Measurements from ENCODE around the gene PIBF1. TPM values are rescaled to one million over a fixed set of nuclear protein-coding genes. Genes with fewer than 3 reads are reported as not detected.
A peak's percentile ranks its signal among the peaks of the same experiment; 100 is the strongest.
"Not testable (repeated sequence)": the region's sequence is repeated elsewhere in the genome, so short reads cannot be mapped to it uniquely, and the experiment has no call there.

The PIBF1 gene
- total and polyA plus RNA-seq, 5 donors from 2014 or later, result 13.6 to 34.1 (median 19.8) TPM

- Mint-ChIP-seq H3K27me3 (peaks cover 5% of the 10 kb centered on the region), H3K9me3 (no peaks in the 10 kb centered on the region), H3K4me1 (no peaks in the 10 kb centered on the region), H3K4me3 (no peak overlapping the region), H3K27ac (no peak overlapping the region), H3K36me3 (no peaks in the 10 kb centered on the region)
- Histone ChIP-seq H3K4me1 (ENCODE audit: control insufficient read depth, insufficient read depth, low read length, poor library complexity, severe bottlenecking) (no peaks in the 10 kb centered on the region), H3K27ac (ENCODE audit: insufficient read depth, low read length, poor library complexity, severe bottlenecking) (no peak overlapping the region), H3K9me3 (ENCODE audit: control insufficient read depth in 2 of 2, low read length in 2 of 2) (no peaks in the 10 kb centered on the region), H3K27me3 (ENCODE audit: control insufficient read depth, insufficient read depth, low read length) (no peaks in the 10 kb centered on the region), H3K4me3 (ENCODE audit: low read depth, low read length) (no peak overlapping the region), H3K36me3 (ENCODE audit: control insufficient read depth, insufficient read depth, low read length) (no peaks in the 10 kb centered on the region)
- ATAC-seq (ENCODE audit: low read depth in 2 of 2), result no peak
- no peak for DNase-seq
These were observed 259.1 kb downstream of the PIBF1 start for GRCh38 chr13:73040968-73041596.

GRCh38 chr13:73045031-73045430, 263.1 kb downstream of the PIBF1 start:
- Histone ChIP-seq H3K9me3 (ENCODE audit: control insufficient read depth in 2 of 2, low read length in 2 of 2) (no peaks in the 10 kb centered on the region), H3K36me3 (ENCODE audit: control insufficient read depth, insufficient read depth, low read length) (no peaks in the 10 kb centered on the region), H3K4me1 (ENCODE audit: control insufficient read depth, insufficient read depth, low read length, poor library complexity, severe bottlenecking) (no peaks in the 10 kb centered on the region), H3K4me3 (ENCODE audit: low read depth, low read length) (no peak overlapping the region), H3K27ac (ENCODE audit: insufficient read depth, low read length, poor library complexity, severe bottlenecking) (no peak overlapping the region), H3K27me3 (ENCODE audit: control insufficient read depth, insufficient read depth, low read length) (no peaks in the 10 kb centered on the region)
- DNase-seq (no peak), ATAC-seq (ENCODE audit: low read depth in 2 of 2) (no peak)
- Mint-ChIP-seq H3K4me1 (no peaks in the 10 kb centered on the region), H3K9me3 (no peaks in the 10 kb centered on the region), H3K4me3 (no peak overlapping the region), H3K36me3 (no peaks in the 10 kb centered on the region), H3K27me3 (peaks cover 11% of the 10 kb centered on the region), H3K27ac (no peak overlapping the region)

- not testable (repeated sequence) for DNase-seq; H3K4me3 Mint-ChIP-seq; H3K4me1 Mint-ChIP-seq; H3K9me3 Mint-ChIP-seq; H3K36me3 Mint-ChIP-seq; H3K27ac ChIP-seq (ENCODE audit: insufficient read depth, low read length, poor library complexity, severe bottlenecking); H3K36me3 ChIP-seq (ENCODE audit: control insufficient read depth, insufficient read depth, low read length); H3K4me3 ChIP-seq (ENCODE audit: low read depth, low read length); H3K9me3 ChIP-seq (ENCODE audit: control insufficient read depth in 2 of 2, low read length in 2 of 2); H3K27ac Mint-ChIP-seq; ATAC-seq (ENCODE audit: low read depth in 2 of 2); H3K4me1 ChIP-seq (ENCODE audit: control insufficient read depth, insufficient read depth, low read length, poor library complexity, severe bottlenecking); H3K27me3 ChIP-seq (ENCODE audit: control insufficient read depth, insufficient read depth, low read length)
- H3K27me3 Mint-ChIP-seq, result peaks cover 20% of the 10 kb centered on the region
These were observed 266.7 kb downstream of the PIBF1 start for GRCh38 chr13:73048615-73049014.

GRCh38 chr13:73054712-73055111, 272.8 kb downstream of the PIBF1 start:
- ATAC-seq (ENCODE audit: low read depth in 2 of 2), result no peak
- Histone ChIP-seq H3K9me3 (ENCODE audit: control insufficient read depth in 2 of 2, low read length in 2 of 2) (no peaks in the 10 kb centered on the region), H3K27ac (ENCODE audit: insufficient read depth, low read length, poor library complexity, severe bottlenecking) (no peak overlapping the region), H3K27me3 (ENCODE audit: control insufficient read depth, insufficient read depth, low read length) (peaks cover 28% of the 10 kb centered on the region), H3K36me3 (ENCODE audit: control insufficient read depth, insufficient read depth, low read length) (no peaks in the 10 kb centered on the region), H3K4me3 (ENCODE audit: low read depth, low read length) (no peak overlapping the region), H3K4me1 (ENCODE audit: control insufficient read depth, insufficient read depth, low read length, poor library complexity, severe bottlenecking) (peaks cover 10% of the 10 kb centered on the region)
- no peaks in the 10 kb centered on the region for H3K36me3 Mint-ChIP-seq
- no peak for DNase-seq
- no peak overlapping the region for H3K27ac Mint-ChIP-seq
- peaks cover 5 to 15% (median 9%) of the 10 kb centered on the region in 4 donors for H3K4me1 Mint-ChIP-seq
- peaks cover 0 to 2% (median 0%) of the 10 kb centered on the region in 7 donors for H3K9me3 Mint-ChIP-seq
- H3K4me3 Mint-ChIP-seq, result no peak overlapping the region
- peaks cover 55% of the 10 kb centered on the region for H3K27me3 Mint-ChIP-seq

- H3K9me3 Mint-ChIP-seq, result peaks cover 0 to 2% (median 0%) of the 10 kb centered on the region in 7 donors
- Histone ChIP-seq H3K27me3 (ENCODE audit: control insufficient read depth, insufficient read depth, low read length) (peaks cover 32% of the 10 kb centered on the region), H3K9me3 (ENCODE audit: control insufficient read depth in 2 of 2, low read length in 2 of 2) (no peaks in the 10 kb centered on the region), H3K4me1 (ENCODE audit: control insufficient read depth, insufficient read depth, low read length, poor library complexity, severe bottlenecking) (peaks cover 14% of the 10 kb centered on the region), H3K36me3 (ENCODE audit: control insufficient read depth, insufficient read depth, low read length) (no peaks in the 10 kb centered on the region), H3K27ac (ENCODE audit: insufficient read depth, low read length, poor library complexity, severe bottlenecking) (no peak overlapping the region), H3K4me3 (ENCODE audit: low read depth, low read length) (no peak overlapping the region)
- no peaks in the 10 kb centered on the region for H3K36me3 Mint-ChIP-seq
- no peak for ATAC-seq (ENCODE audit: low read depth in 2 of 2)
- no peak overlapping the region for H3K27ac Mint-ChIP-seq
- DNase-seq, result no peak
- peaks cover 7 to 23% (median 16%) of the 10 kb centered on the region in 4 donors for H3K4me1 Mint-ChIP-seq
- peaks cover 64% of the 10 kb centered on the region for H3K27me3 Mint-ChIP-seq
- no peak overlapping the region for H3K4me3 Mint-ChIP-seq
These were observed 274.1 kb downstream of the PIBF1 start for GRCh38 chr13:73055813-73056564.

GRCh38 chr13:73056565-73056962, 274.6 kb downstream of the PIBF1 start:
- DNase-seq, result no peak
- peaks cover 7 to 23% (median 16%) of the 10 kb centered on the region in 4 donors for H3K4me1 Mint-ChIP-seq
- Histone ChIP-seq H3K9me3 (ENCODE audit: control insufficient read depth in 2 of 2, low read length in 2 of 2) (no peaks in the 10 kb centered on the region), H3K36me3 (ENCODE audit: control insufficient read depth, insufficient read depth, low read length) (no peaks in the 10 kb centered on the region), H3K27me3 (ENCODE audit: control insufficient read depth, insufficient read depth, low read length) (peaks cover 32% of the 10 kb centered on the region), H3K27ac (ENCODE audit: insufficient read depth, low read length, poor library complexity, severe bottlenecking) (no peak overlapping the region), H3K4me3 (ENCODE audit: low read depth, low read length) (no peak overlapping the region), H3K4me1 (ENCODE audit: control insufficient read depth, insufficient read depth, low read length, poor library complexity, severe bottlenecking) (peaks cover 14% of the 10 kb centered on the region)
- H3K27me3 Mint-ChIP-seq, result peaks cover 61% of the 10 kb centered on the region
- no peaks in the 10 kb centered on the region for H3K36me3 Mint-ChIP-seq
- no peak for ATAC-seq (ENCODE audit: low read depth in 2 of 2)
- no peak overlapping the region for H3K4me3 Mint-ChIP-seq
- H3K9me3 Mint-ChIP-seq, result peaks cover 0 to 2% (median 0%) of the 10 kb centered on the region in 7 donors
- no peak overlapping the region for H3K27ac Mint-ChIP-seq

- no peak overlapping the region for H3K4me3 ChIP-seq (ENCODE audit: low read depth, low read length)
- peak overlapping the region in 3 of 4 donors; percentile 84 to 94 (median 92) for H3K4me3 Mint-ChIP-seq
- ATAC-seq (ENCODE audit: low read depth in 2 of 2), result no peak
These were observed 275.5 kb downstream of the PIBF1 start for GRCh38 chr13:73057284-73058063.

More at GRCh38 chr13:73057284-73058063, 275.5 kb downstream of the PIBF1 start:
- Mint-ChIP-seq H3K36me3 (peaks cover 4% of the 10 kb centered on the region), H3K9me3 (peaks cover 0 to 2% (median 0%) of the 10 kb centered on the region in 7 donors), H3K4me1 (peaks cover 7 to 23% (median 16%) of the 10 kb centered on the region in 4 donors), H3K27me3 (peaks cover 69% of the 10 kb centered on the region), H3K27ac (no peak overlapping the region)
- Histone ChIP-seq H3K27ac (ENCODE audit: insufficient read depth, low read length, poor library complexity, severe bottlenecking) (no peak overlapping the region), H3K36me3 (ENCODE audit: control insufficient read depth, insufficient read depth, low read length) (no peaks in the 10 kb centered on the region), H3K27me3 (ENCODE audit: control insufficient read depth, insufficient read depth, low read length) (peaks cover 32% of the 10 kb centered on the region), H3K4me1 (ENCODE audit: control insufficient read depth, insufficient read depth, low read length, poor library complexity, severe bottlenecking) (peaks cover 14% of the 10 kb centered on the region), H3K9me3 (ENCODE audit: control insufficient read depth in 2 of 2, low read length in 2 of 2) (no peaks in the 10 kb centered on the region)
- no peak for DNase-seq

All from CD4-positive, CD25-positive, alpha-beta regulatory T cell (primary cell).